PFSK-1 (cell line): ENCODE data around the gene GBP2.

Experiments used
- POLR2AphosphoS5 ChIP-seq: IDR thresholded peaks from 2 replicates; pipeline ENCODE4 v1.6.1; 2012; ENCODE audit warnings: low read depth, mild to moderate bottlenecking, control low read depth, low read length, moderate library complexity
- REST ChIP-seq, 2 experiments: IDR thresholded peaks; 2 replicates each; pipeline versions ENCODE4 v1.6.1 to v1.8.0; 2011 to 2012; ENCODE audit warnings: low read depth in 2 of 2, low read length in 2 of 2, control low read depth in 1 of 2, inconsistent platforms in 1 of 2, mild to moderate bottlenecking in 1 of 2, moderate library complexity in 1 of 2; ENCODE audit not compliant: insufficient read depth in 1 of 2
- SIN3A ChIP-seq: IDR thresholded peaks from 2 replicates; pipeline ENCODE4 v1.6.1; 2012; ENCODE audit warnings: mild to moderate bottlenecking, low read length, moderate library complexity, borderline replicate concordance; ENCODE audit not compliant: insufficient read depth
- TAF1 ChIP-seq: IDR thresholded peaks from 2 replicates; pipeline ENCODE4 v1.6.1; 2012; ENCODE audit warnings: low read length, control low read depth, borderline replicate concordance; ENCODE audit not compliant: insufficient read depth

GRCh38 chr1:89171067-89171438, 45.1 kb upstream of the GBP2 start:
- no peak for TF ChIP-seq TAF1
- no peak for TF ChIP-seq POLR2AphosphoS5
- no peak for TF ChIP-seq REST (IDR thresholded peaks at IDR 0.05; ENCODE audit: insufficient read depth in 1 of 2, low read depth in 2 of 2, low read length in 2 of 2)
- no peak for TF ChIP-seq SIN3A
